ENCODE results near the gene TRIM2.
"Not testable (repeated sequence)": the region's sequence is repeated elsewhere in the genome, so short reads cannot be mapped to it uniquely, and the experiment has no call there.

The TRIM2 gene

GRCh38 chr4:153204247-153204671, at the start of gene TRIM2:
TRIM2 (plus strand) TSS chr4:153204443; CDS start chr4:153204531, 88 bp downstream.
- peak; percentile 66 to 70 for DNase-seq (ENCODE audit: low read depth in 2 of 2)

- no peak for DNase-seq (ENCODE audit: low read depth in 2 of 2)
Measured at GRCh38 chr4:153155686-153156085, 48.6 kb upstream of the TRIM2 start.

- no peak for DNase-seq (ENCODE audit: low read depth in 2 of 2)
Measured at GRCh38 chr4:153156263-153156662, 48.0 kb upstream of the TRIM2 start.

- DNase-seq (ENCODE audit: low read depth in 2 of 2) = no peak
Measured at GRCh38 chr4:153156721-153157120, 47.5 kb upstream of the TRIM2 start.

GRCh38 chr4:153159016-153159415, 45.2 kb upstream of the TRIM2 start:
- DNase-seq (ENCODE audit: low read depth in 2 of 2) = no peak

GRCh38 chr4:153159728-153160221, 44.5 kb upstream of the TRIM2 start:
- DNase-seq (ENCODE audit: low read depth in 2 of 2) = peak; percentile 78 to 82

- DNase-seq (ENCODE audit: low read depth in 2 of 2) = no peak
Measured at GRCh38 chr4:153160821-153161220, 43.4 kb upstream of the TRIM2 start.

- DNase-seq (ENCODE audit: low read depth in 2 of 2) = no peak
Measured at GRCh38 chr4:153161226-153161963, 42.8 kb upstream of the TRIM2 start.

GRCh38 chr4:153165236-153165635, 39.0 kb upstream of the TRIM2 start:
- not testable (repeated sequence) for DNase-seq (ENCODE audit: low read depth in 2 of 2)

- no peak for DNase-seq (ENCODE audit: low read depth in 2 of 2)
Measured at GRCh38 chr4:153166716-153167501, 37.3 kb upstream of the TRIM2 start.

GRCh38 chr4:153169776-153170175, 34.5 kb upstream of the TRIM2 start:
- no peak for DNase-seq (ENCODE audit: low read depth in 2 of 2)

GRCh38 chr4:153170407-153170806, 33.8 kb upstream of the TRIM2 start:
- DNase-seq (ENCODE audit: low read depth in 2 of 2) = no peak

- no peak for DNase-seq (ENCODE audit: low read depth in 2 of 2)
Measured at GRCh38 chr4:153174821-153175567, 29.2 kb upstream of the TRIM2 start.

GRCh38 chr4:153176938-153177337, 27.3 kb upstream of the TRIM2 start:
- DNase-seq (ENCODE audit: low read depth in 2 of 2) = no peak

GRCh38 chr4:153177841-153178240, 26.4 kb upstream of the TRIM2 start:
- DNase-seq (ENCODE audit: low read depth in 2 of 2) = no peak

- DNase-seq (ENCODE audit: low read depth in 2 of 2) = no peak
Measured at GRCh38 chr4:153179100-153179499, 25.1 kb upstream of the TRIM2 start.

- DNase-seq (ENCODE audit: low read depth in 2 of 2) = no peak
Measured at GRCh38 chr4:153181293-153181692, 22.9 kb upstream of the TRIM2 start.

- DNase-seq (ENCODE audit: low read depth in 2 of 2) = no peak
Measured at GRCh38 chr4:153181700-153182099, 22.5 kb upstream of the TRIM2 start.

GRCh38 chr4:153183146-153183545, 21.1 kb upstream of the TRIM2 start:
- no peak for DNase-seq (ENCODE audit: low read depth in 2 of 2)

- no peak for DNase-seq (ENCODE audit: low read depth in 2 of 2)
Measured at GRCh38 chr4:153185331-153185852, 18.9 kb upstream of the TRIM2 start.

- no peak for DNase-seq (ENCODE audit: low read depth in 2 of 2)
Measured at GRCh38 chr4:153186046-153186728, 18.1 kb upstream of the TRIM2 start.

Data from fibroblast of skin of left quadriceps (primary cell).